ENCODE data around the gene PKNOX2. TPM values are rescaled to one million over a fixed set of nuclear protein-coding genes. Genes with fewer than 3 reads are reported as not detected.
A peak's percentile ranks its signal among the peaks of the same experiment; 100 is the strongest.

PKNOX2 gene
- polyA plus RNA-seq, 5 donors = 12.7 to 19.9 (median 16.6) TPM

DNA sequence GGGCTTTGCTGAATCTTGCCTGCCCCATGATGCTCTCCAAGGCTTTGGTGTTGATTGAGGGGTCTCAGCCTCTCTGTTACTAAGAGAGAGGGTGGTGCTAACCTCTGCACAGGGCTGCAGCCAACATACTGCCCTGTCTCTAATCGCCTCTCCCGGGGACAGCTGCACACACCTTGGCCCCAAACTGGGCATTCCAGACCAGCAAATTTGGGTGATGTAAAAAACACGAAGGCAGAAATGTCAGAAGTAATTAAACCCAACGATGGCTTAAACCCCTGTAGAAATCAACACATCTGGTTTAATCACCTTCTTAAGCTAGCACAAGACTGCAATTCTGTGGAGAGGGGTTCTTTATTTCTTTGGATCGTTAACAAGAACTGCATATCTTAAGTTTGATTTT lies 215.0 kb downstream of the PKNOX2 start:
- no peak for DNase-seq

DNA sequence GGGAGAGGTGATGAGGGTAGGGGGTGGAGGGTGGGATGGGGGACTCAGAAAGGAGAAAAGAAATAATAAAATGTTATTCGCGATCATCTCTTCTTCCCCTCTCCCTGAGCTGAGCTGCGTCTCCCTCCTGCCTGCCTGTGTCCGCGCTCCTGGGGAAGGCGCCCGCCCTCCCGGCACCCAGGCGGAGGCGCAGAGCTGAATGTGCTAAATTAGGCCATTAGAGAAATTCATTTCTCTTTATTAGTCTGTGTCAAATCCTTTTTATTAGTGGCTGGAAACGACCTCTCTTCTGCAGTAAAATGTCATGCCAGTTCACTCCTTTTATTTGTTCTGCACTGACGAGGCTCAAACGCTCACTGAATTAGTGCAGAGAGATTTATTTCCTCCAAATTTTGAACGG lies 215.4 kb downstream of the PKNOX2 start:
- DNase-seq = no peak

DNA sequence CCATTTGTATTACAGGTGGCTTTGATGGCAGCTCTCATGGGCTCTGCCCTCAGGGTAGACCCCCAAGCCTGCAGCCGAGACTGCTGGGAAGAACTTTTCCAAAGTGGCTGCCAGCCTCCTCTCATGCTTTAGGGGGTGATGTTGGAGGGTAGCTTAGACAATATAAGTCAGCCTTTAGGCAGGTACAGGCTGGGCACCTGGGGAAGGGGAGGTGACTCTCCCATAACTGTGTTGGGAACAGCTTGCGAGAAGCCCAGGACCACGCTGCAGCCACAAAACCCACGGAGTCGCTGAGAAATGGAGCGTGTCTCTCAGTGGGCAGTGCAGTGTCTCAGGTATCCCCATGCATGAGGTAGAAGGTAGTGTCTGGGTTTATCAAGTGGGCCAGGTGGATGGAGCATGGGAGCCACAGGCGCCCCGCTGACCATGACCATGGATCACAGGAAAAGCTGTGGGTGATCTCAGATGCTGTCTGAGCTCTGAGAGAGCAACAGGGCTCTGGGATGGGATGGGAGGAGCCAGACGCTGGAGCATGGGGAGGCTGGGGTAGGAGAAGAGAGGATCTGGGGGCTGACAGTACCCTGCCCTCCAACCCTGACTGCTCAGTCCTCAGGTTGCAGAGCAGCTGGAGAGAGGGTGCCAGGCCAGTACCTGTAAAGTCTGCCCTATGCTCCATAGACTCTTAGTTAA lies 216.3 kb downstream of the PKNOX2 start:
- no peak for DNase-seq

DNA sequence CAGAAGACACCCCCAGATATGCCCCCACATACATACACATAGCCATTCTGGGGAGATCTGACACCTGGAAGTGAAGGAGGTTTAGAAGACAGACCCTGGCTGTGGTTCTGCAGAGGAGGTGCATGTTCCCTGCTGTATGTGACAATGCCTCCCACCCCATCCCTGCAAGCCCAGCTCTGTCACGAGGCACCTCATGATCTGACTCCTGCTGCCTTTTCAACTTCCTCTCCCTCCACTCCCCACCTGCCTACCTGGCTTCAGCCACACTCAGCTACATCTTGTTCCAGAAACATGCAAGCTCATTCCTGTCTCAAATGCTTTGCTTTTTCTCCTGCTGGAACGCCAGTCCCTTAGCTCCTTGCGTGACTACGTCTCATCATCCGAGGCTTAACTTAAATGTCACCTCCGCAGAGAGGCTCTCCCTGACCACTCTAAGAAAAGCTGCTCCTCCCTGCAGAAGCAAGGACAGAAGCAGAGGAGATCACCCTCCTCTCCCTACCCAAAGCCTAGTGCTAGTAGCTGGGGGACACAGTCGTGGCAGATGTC lies 217.0 kb downstream of the PKNOX2 start:
- DNase-seq = no peak

DNA sequence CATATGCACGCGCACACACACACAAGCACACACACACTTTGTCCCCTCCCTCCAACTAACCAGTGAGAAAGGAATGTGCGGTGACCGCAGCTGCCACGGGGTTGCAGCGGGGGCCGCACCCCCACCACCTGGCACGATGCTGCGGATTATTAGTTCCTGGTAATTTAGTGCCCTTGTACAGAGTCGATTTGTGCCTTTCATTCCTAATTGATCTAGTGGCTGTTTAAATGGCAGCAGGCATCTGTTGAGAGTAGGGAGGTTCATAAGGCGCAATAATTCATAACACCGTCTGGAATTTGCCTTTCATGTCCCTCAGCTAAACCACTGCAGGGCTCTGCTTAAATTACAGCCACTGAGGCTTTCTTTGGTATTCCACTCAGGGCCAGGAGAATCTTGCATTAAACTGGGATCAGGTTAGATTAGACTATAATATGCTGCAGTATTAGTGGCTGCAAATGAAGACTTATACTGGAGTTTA lies 217.8 kb downstream of the PKNOX2 start:
- DNase-seq = no peak

DNA sequence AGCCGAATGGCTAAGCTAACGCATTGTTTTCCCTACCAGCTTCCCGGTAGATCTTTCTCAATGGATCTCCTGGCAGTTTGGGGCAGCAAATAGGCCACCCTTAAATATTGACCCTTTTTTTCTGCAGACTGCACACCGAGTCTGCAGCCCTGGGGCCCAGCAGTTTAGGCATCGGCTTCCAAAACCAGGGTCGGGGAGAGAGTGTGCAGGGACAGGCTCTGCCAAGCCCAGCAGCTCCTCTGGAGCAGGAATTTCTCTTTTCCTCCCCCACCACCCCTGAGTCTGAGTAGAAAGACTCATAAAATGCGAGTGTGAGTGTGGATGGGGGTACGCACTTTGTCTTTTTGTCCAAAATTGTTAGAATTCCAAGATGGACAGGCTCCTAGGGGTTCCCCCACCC lies 218.3 kb downstream of the PKNOX2 start:
- no peak for DNase-seq

DNA sequence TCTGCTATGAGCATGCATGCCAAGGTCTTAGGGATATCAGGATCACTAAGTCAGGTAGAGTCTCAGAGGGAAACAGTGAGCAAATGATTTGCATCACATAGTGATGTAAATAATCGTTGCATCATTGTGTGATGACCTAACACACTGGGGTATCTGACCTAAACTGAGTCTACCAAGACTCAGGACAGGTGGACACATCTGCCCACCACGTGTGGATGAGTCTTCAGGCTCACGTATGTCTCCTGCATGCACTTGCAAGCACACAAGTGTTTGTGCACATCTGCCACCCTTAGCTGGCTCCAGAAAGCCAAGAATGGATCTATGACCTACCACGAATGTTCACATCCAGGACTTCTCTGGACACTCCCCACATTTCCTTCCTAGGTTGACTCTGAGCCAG lies 220.3 kb downstream of the PKNOX2 start:
- DNase-seq = no peak

DNA sequence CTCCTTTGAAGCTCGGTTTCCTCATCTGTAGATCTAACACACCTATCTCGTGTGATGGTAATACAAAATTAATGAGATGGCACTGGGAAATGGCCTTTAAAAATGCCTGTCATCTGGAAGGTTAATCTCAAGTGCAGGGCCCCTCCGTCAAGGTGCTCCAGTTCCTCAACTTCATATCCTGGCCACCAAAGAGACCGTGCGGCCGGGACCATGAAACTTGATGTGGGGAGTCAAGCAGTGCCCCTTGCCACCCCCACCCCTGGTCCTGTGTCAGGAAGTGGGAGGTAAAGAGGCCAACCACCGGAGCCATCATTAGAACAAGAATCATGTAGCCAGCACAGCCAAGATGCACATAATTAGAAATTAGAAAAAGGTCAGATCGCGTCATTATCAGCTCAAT lies 223.3 kb downstream of the PKNOX2 start:
- no peak for DNase-seq

DNA sequence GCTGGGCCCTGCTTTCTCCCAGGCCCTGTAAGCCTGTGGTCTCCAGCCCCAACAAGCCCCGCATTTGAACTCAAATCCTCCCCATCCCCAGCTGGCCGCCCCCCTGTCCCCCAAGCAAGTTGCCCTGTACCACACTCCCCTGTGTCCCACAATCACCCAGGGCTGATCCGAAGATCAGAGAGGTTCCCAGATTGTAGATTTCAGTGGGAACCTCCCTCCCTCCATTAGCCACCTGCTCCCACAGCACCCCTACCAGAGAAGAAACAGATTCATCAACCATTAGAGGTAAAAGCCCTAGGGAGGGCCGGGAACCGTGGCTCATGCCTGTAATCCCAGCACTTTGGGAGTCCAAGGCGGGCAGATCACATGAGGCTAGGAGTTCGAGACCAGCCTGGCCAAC lies 224.1 kb downstream of the PKNOX2 start:
- DNase-seq = no peak

DNA sequence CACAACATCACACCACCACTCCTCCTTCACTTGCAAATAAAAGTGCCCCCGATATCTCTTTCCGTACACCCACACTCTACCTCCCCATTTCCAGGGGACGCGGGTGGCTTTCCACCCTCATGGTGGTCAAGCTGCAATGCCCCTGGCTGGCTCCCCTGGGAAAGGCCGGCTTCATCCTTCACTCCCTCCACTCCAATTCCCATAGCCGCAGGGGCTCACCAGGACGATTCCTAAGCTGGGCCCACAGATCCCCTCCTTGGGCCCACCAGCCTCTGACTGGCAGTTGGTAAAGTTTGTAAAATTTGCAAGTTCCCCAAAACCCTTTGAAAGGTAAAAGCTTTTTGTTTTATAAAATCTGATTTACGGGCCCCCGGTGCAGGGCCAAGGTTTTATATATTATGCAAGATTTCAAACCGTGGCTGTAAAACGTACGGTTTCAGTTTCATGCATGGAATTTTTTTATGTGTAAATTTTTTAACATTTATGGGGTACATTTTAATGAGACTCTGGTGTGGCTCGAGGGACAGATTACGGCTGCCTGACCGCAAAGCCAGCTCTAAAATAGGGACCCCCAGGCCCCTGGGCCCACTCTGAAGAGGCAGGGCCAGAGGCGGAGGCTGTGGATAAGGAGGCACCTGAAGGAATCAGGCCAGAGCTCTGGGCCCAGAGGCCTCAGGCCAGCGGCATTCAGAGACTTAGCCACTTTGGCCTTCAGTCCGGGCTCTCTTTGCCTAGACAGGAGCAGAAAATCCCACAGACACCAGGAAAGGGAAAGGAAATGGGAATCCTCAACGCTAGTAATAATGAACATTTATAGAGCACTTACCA lies 225.0 kb downstream of the PKNOX2 start:
- no peak for DNase-seq

DNA sequence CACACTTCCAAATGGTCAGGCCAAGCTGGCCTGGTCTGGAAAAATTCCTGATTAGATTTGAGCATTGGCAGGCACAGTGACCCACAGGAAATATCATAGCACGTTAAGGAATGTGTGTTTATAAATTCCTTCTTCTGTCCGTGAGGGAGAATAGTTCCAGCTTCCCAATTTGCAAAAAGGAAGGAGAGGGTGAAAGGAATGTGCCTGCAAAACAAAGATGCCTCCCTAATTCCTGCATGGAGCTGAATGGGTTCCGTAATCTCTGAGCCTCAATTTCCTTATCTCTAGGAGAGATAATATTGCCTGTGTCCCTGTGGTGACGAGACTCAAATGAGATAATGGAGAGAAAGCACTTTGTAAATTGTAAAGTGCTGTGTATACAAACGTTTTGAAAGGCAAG lies 226.4 kb downstream of the PKNOX2 start:
- DNase-seq = peak; percentile 45 to 47

DNA sequence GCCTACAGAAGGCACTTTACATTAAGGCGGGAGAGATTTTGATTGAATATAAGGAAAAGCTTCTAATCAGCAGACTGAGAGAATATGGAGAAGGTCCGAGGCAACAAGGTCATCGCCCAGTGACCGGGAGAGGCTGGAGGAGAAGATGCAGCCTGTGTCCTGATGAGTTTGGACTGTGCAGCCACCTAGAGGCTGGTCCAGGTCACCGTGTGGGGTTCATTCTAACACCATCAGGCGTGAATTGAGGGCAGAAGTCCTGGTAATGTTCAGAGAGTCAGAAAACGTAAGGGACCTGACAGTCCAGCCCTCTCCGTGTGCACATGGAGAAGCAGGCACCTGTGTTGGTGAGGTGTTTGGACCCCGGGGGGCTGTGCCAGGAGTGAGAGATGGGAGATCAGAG lies 228.8 kb downstream of the PKNOX2 start:
- no peak for DNase-seq

DNA sequence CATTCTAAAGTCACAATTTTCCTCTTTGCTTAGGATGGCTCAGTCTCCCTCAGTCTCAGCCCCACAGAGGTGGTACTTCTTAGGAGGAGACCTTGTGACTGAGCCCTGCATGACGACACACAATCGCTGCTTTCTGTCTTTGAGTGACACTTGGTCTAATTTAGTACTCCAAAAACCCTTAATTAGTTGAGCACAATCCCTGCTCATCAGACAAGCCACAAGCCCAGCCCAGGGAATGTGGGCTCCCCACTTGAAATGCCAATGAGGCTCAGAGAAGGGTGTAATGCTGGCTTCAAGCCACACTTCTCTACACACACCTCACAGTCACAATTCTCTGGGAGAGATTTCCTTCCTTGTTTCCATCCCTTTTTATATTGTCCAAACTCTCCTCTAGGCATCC lies 229.7 kb downstream of the PKNOX2 start:
- DNase-seq = no peak

DNA sequence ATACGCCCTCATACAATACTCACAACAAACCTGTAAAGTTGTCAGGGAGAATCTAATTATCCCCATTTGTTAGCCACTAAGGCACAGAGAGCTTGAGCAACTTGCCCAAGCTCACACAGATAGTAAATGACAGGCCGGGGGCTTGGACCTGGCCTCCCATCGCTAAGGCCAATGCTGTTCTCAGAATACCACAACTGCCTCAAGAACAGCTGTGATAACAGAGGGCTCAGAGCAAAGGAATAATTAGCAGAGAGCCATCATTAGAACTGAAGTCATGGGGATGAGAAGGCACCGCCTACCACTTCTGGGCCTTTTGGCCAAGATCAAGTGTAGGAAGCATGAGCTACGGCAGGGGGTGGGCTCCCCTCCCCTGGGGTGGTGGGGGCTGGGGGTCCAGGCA lies 232.9 kb downstream of the PKNOX2 start:
- no peak for DNase-seq

DNA sequence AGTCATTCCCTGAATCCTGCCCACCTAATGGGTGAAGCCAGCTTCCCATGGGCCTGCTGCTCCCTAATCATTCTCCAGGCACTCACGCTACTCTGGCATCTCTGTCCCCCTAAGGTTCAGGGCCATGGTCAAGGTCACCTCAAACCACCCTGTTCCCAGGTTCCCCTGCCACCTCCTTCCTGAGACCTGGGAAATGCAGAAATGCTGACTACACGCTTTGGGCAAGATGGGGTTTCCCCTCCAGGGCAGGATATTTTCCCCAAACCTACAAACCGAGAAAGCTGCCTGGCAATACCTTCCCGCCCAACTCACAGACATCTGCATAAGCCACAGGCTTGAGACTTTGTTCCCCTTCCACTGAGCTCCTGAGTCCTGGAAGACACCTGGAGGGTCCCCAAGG lies 233.9 kb downstream of the PKNOX2 start:
- no peak for DNase-seq

DNA sequence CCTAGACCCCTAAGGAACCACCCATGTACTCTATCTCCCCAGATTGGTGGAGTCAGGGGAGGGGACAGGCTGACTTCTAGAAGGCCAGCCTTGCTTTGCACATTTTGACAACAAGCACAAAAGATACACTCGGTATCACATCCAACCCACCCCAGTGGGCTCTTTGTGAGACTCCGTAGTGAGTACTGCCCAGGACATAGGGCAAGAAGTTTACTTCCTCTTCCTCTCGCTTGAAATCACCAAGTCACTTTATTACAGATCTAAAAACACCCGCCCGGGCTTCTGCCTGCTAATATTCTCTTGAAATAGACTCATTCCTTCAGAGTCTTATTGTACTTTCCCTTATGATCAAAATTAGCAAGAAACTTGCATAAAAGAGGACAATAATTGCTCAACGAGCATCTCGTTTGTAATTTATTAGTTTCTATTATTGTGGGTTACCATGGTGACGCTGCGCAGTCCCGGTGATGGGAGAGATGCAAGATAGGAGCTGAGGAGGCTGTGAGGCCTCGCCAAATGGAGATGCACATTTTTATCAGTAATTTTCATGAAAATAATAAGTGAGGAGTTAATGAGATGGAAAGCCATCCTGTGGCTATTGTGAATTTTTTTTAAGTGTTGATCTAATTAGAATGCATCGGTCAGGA lies 234.6 kb downstream of the PKNOX2 start:
- no peak for DNase-seq

DNA sequence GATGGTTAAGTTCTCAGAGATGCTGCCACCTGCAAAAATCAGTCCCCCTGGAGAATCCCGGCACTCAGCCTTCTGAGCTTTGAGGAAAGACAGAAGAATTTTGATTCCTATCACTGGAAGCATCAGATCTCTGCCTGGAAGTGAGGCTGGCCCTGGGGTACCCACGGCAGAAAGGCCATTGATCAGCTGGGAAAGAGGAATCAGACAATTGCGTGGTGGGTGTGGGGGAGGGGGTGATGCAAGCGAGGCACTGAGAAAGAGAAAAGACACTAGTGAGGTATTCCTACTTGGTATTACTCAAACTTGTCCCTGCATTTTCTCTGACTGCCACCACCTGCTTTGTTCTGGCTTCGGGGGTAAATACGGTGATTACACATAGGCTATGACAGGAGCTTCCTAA lies 235.4 kb downstream of the PKNOX2 start:
- no peak for DNase-seq

DNA sequence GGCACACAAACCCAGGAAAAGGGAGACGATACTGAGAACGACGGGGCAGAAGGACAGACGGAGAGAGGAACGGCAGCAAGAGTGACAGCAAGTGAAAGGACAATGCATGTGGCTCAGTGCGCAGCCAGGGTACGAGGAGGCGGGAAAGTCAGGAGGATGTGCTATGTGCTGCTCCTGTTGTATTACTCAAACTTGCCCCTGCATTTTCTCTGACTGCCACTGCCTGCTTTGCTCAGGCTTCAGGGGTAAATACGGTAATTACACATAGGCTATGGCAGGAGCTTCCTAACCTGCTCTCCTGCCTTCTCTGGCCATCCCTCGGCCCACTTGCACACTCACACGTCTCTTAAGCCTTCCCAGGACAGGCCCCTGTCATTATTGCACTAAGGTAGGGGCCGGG lies 236.7 kb downstream of the PKNOX2 start:
- no peak for DNase-seq

DNA sequence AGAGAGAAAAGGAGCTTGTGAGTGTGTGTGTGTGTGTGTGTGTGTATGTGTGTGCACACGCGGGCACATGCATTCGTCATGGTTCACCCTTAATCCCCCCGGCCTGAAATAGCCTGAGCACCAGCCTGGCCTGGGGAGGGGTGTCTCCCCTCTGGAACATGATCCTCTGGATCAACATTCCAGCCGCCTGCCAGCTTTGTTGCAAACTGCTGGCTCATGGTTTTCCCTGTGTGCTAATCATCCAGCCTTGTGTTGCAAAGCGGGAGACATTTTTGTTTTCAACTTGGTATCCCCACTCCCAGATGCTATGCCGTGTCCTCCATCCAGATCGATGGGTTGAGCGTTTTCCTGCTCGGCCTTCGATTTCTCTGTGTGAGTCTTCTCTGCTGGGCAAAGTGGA lies 237.2 kb downstream of the PKNOX2 start:
- peak; percentile 38 to 56 for DNase-seq

DNA sequence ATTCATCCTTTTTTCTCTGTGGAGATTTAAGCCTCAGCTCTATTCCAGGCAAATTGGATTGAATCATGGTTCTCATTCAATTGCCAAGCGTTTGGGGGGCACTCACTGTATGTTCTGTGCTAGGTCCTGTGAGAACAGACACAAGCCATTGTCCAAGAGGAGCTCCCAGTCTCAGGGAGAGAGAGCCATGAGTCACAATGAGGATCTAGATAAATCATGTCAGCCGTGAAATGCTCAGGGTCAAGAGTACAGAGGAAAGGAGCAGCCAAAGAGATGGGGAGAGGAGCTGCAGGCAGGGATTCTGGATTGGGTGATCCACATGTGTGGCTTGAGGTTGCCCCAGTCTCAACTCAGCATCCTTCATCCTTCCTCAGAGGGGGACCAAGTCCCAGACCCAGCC lies 237.9 kb downstream of the PKNOX2 start:
- DNase-seq = no peak

DNA sequence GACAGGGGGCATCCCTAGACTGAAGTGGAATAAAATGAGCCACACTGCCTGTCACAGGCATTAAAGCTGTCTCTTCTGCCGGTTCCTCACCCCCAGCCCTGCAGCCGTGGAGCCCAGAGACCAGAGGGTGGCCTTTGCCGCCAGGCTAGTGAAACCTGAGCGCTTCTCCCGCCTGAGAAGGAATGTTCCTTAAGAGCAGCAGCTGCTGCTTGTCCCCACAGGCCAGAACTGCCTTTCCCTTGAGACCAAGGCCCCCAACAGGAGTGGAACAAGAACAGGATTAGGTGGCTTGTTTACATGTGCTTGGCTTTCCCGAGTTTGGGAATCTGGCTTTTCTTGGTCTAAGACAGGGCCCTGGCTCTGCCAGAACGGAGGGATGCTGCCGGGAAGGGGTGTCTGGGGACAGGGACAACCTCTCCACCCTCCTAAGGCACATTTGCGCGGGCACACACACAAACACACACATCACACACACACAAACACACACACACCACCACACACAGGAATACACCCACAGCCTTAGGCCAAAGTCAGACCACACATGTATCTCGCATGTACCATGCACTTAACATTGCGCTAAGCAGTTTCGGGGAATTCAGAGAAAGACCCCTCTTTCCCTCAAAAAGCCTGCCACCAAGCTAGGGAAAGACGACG lies 239.7 kb downstream of the PKNOX2 start:
- peak in 1 of 2 donors; percentile 35 for DNase-seq

All from right lung (tissue), 5 donors.